GM21526 (cell line): Measurements from ENCODE around the gene ZDHHC14.

Experiments
- ATAC-seq: cut with Tn5 transposase; IDR thresholded peaks from one replicate; pipeline ENCODE4 v1.9.1; 2021; ENCODE audit warnings: moderate library complexity; ENCODE audit not compliant: unreplicated experiment, low FRiP score

Gene ZDHHC14

GRCh38 chr6:157631838-157632614, 251.0 kb downstream of the ZDHHC14 start:
- no peak for ATAC-seq

- ATAC-seq = no peak
Observed at GRCh38 chr6:157632821-157633220, 251.8 kb downstream of the ZDHHC14 start.

- ATAC-seq = no peak
Observed at GRCh38 chr6:157634546-157634945, 253.6 kb downstream of the ZDHHC14 start.

GRCh38 chr6:157635388-157636244, 254.6 kb downstream of the ZDHHC14 start:
- no peak for ATAC-seq

- no peak for ATAC-seq
Observed at GRCh38 chr6:157637516-157637915, 256.5 kb downstream of the ZDHHC14 start.

GRCh38 chr6:157637941-157638662, 257.1 kb downstream of the ZDHHC14 start:
- no peak for ATAC-seq

GRCh38 chr6:157638779-157639178, 257.8 kb downstream of the ZDHHC14 start:
- no peak for ATAC-seq

- no peak for ATAC-seq
Observed at GRCh38 chr6:157640746-157641451, 259.9 kb downstream of the ZDHHC14 start.

- ATAC-seq = no peak
Observed at GRCh38 chr6:157641837-157642236, 260.8 kb downstream of the ZDHHC14 start.

GRCh38 chr6:157642736-157643135, 261.7 kb downstream of the ZDHHC14 start:
- no peak for ATAC-seq

- ATAC-seq = no peak
Observed at GRCh38 chr6:157644043-157644810, 263.2 kb downstream of the ZDHHC14 start.

GRCh38 chr6:157645201-157645795, 264.3 kb downstream of the ZDHHC14 start:
- ATAC-seq = no peak

- no peak for ATAC-seq
Observed at GRCh38 chr6:157646012-157646411, 265.0 kb downstream of the ZDHHC14 start.

GRCh38 chr6:157647261-157647915, 266.4 kb downstream of the ZDHHC14 start:
- no peak for ATAC-seq

GRCh38 chr6:157648561-157648960, 267.6 kb downstream of the ZDHHC14 start:
- ATAC-seq = no peak

GRCh38 chr6:157649311-157650260, 268.6 kb downstream of the ZDHHC14 start:
- no peak for ATAC-seq

GRCh38 chr6:157650261-157650640, 269.3 kb downstream of the ZDHHC14 start:
- no peak for ATAC-seq

- ATAC-seq = no peak
Observed at GRCh38 chr6:157650801-157651200, 269.8 kb downstream of the ZDHHC14 start.
